Measurements from ENCODE around the gene OR51E1. TPM values are rescaled to one million over a fixed set of nuclear protein-coding genes. Genes with fewer than 3 reads are reported as not detected.

OR51E1 gene
- total and polyA plus RNA-seq, 9 of the 15 experiments (the other 6 are each of a cell fraction or from before 2014, with no cell fraction given), result 0.03 to 0.04 TPM; not detected in 7

- TF ChIP-seq ELF4 (CRISPR knock-in tag; IDR thresholded peaks at IDR 0.05), result no peak
- TF ChIP-seq ZNF707 (CRISPR knock-in tag; conservative IDR thresholded peaks at IDR 0.05), result no peak
- peak in 1 of 2 experiments; percentile 47; a peak in 1 of 4 replicates for TF ChIP-seq HDAC1 (IDR thresholded peaks at IDR 0.05)
- TF ChIP-seq FOXO4 (CRISPR knock-in tag; IDR thresholded peaks at IDR 0.05), result no peak
- TF ChIP-seq PHTF2 (CRISPR knock-in tag; IDR thresholded peaks at IDR 0.05), result no peak
- TF ChIP-seq HNRNPH1 (optimal IDR thresholded peaks at IDR 0.05; ENCODE audit: low read depth, low read length), result no peak
- no peak for TF ChIP-seq PRMT5 (CRISPR knock-in tag; IDR thresholded peaks at IDR 0.05)
- no peak for TF ChIP-seq ZNF253 (CRISPR knock-in tag; conservative IDR thresholded peaks at IDR 0.05)
- no peak for TF ChIP-seq ZBED1 (IDR thresholded peaks at IDR 0.05)
- TF ChIP-seq MAZ (CRISPR knock-in tag; conservative IDR thresholded peaks at IDR 0.05 in 1 of 2, IDR thresholded peaks at IDR 0.05 in 1 of 2), result peak; percentile 65 to 69; a peak in 3 of 4 replicates
- TF ChIP-seq E4F1 (CRISPR knock-in tag; IDR thresholded peaks at IDR 0.05; ENCODE audit: borderline replicate concordance), result no peak
- TF ChIP-seq EP400 (IDR thresholded peaks at IDR 0.05), result 0 out of 2 replicates have a peak, but pooled peaks have one; percentile 24
- TF ChIP-seq FUS (optimal IDR thresholded peaks at IDR 0.05; ENCODE audit: low read depth, low read length), result no peak
- no peak for TF ChIP-seq HNRNPK (IDR thresholded peaks at IDR 0.05; ENCODE audit: low read depth, low read length, poor library complexity, severe bottlenecking)
- no peak for TF ChIP-seq E2F4 (CRISPR knock-in tag; IDR thresholded peaks at IDR 0.05; ENCODE audit: low read depth)
- no peak for TF ChIP-seq MYC (IDR thresholded peaks at IDR 0.05; ENCODE audit: low read depth, low read length)
- no peak for TF ChIP-seq MYC (CRISPR knock-in tag; IDR thresholded peaks at IDR 0.05; ENCODE audit: borderline replicate concordance, low read depth)
- no peak for TF ChIP-seq RBM17 (IDR thresholded peaks at IDR 0.05; ENCODE audit: borderline replicate concordance, low read depth, low read length)
- no peak for TF ChIP-seq ZNF324 (CRISPR knock-in tag; IDR thresholded peaks at IDR 0.05)
- TF ChIP-seq FOXM1 (IDR thresholded peaks at IDR 0.05; ENCODE audit: low read depth), result peak; percentile 47; the same call in 1 of the 2 replicates
- TF ChIP-seq FOXM1 (CRISPR knock-in tag; IDR thresholded peaks at IDR 0.05; ENCODE audit: low read depth), result no peak
Measured at GRCh38 chr11:4607781-4608666, 35.8 kb upstream of the OR51E1 start, which contains the start of gene TRIM68 (continued).

Data from K562 (cell line).